Osteoblast (primary cell): Measurements from ENCODE around the gene FRMD4B. TPM values are rescaled to one million over a fixed set of nuclear protein-coding genes. Genes with fewer than 3 reads are reported as not detected.

Experiments
- DNase-seq: peaks from one replicate; pipeline ENCODE4 v3.0.0; 2011; ENCODE audit warnings: low spot score, mixed read lengths; ENCODE audit not compliant: insufficient read length; ENCODE audit errors: missing footprints
- H2AFZ ChIP-seq: 2 replicates; pipeline ENCODE4 v1.6.0; 2011; ENCODE audit warnings: mild to moderate bottlenecking, low read length
- H3K27ac ChIP-seq: 2 replicates; pipeline ENCODE4 v1.5.1; 2011; ENCODE audit warnings: mild to moderate bottlenecking, low read depth, low read length, moderate library complexity
- H3K27me3 ChIP-seq: 2 replicates; pipeline ENCODE4 v1.6.0; 2012; ENCODE audit warnings: mild to moderate bottlenecking, control low read depth, inconsistent platforms, low read length, moderate library complexity; ENCODE audit not compliant: insufficient read depth
- H3K36me3 ChIP-seq: 2 replicates; pipeline ENCODE4 v1.5.1; 2011; ENCODE audit warnings: mild to moderate bottlenecking, low read length, control low read depth, moderate library complexity; ENCODE audit not compliant: insufficient read depth
- H3K4me1 ChIP-seq: 2 replicates; pipeline ENCODE4 v1.5.1; 2011; ENCODE audit warnings: mild to moderate bottlenecking, low read length, control low read depth, moderate library complexity; ENCODE audit not compliant: insufficient read depth
- H3K4me2 ChIP-seq: 2 replicates; pipeline ENCODE4 v1.6.0; 2011; ENCODE audit warnings: mild to moderate bottlenecking, low read length; ENCODE audit not compliant: insufficient read depth
- H3K4me3 ChIP-seq: fragments of 200-600 bp; sonication (generic); 3 replicates; pipeline ENCODE4 v1.5.1; 2012; ENCODE audit warnings: mild to moderate bottlenecking, low read length, inconsistent platforms; ENCODE audit not compliant: insufficient read depth
- H3K79me2 ChIP-seq: 2 replicates; pipeline ENCODE4 v1.6.0; 2012; ENCODE audit warnings: mild to moderate bottlenecking, low read length, control low read depth, inconsistent platforms; ENCODE audit not compliant: insufficient read depth
- H3K9me3 ChIP-seq: 2 replicates; pipeline ENCODE4 v1.5.1; 2011; ENCODE audit warnings: low read depth, low read length, control low read depth
- H4K20me1 ChIP-seq: 2 replicates; pipeline ENCODE4 v1.6.0; 2012; ENCODE audit warnings: mild to moderate bottlenecking, low read length, control low read depth; ENCODE audit not compliant: insufficient read depth
- total RNA-seq: library from RNA; depleted of rRNA; stranded (reverse); fragments of >200 nt; gene quantifications from 2 replicates; pipeline ENCODE4 v1.2.3, GENCODE V29; 2012
- TF ChIP-seq, protein P1 (sequence below): IDR thresholded peaks from 2 replicates; pipeline ENCODE4 v1.5.1; 2011; ENCODE audit warnings: mild to moderate bottlenecking, low read depth, low read length, moderate library complexity; ENCODE audit errors: extremely low read depth

FRMD4B gene
- total RNA-seq, 1 donor: 0.72 TPM

DNA sequence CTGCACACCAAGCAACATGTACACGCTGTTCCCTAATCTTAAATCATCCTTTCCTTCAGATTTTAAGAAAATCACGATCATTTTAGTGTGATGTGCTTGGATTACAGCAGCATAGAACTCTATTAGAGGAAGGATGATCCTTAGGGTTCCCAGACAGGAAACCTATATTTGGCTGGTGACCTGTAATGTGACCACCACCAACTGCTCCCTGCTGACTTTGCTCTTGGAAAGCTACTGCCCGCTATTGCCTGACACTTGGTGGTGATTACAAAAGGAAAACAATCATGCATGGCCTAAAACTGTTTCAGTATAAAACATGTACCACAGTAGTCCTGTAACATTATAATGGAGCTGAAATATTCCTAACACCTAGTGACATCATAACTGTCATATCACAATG, 236.3 kb downstream of the FRMD4B start:
- Histone ChIP-seq H3K4me3 (no peak overlapping the region), H3K9me3 (no peaks in the 10 kb centered on the region), H3K4me1 (no peaks in the 10 kb centered on the region), H3K27ac (no peak overlapping the region), H3K36me3 (no peaks in the 10 kb centered on the region), H3K27me3 (peaks cover 10% of the 10 kb centered on the region), H3K4me2 (no peak overlapping the region), H3K79me2 (no peaks in the 10 kb centered on the region), H4K20me1 (no peaks in the 10 kb centered on the region), H2AFZ (no peak overlapping the region)
- DNase-seq: no peak
- TF ChIP-seq, protein P1, sequence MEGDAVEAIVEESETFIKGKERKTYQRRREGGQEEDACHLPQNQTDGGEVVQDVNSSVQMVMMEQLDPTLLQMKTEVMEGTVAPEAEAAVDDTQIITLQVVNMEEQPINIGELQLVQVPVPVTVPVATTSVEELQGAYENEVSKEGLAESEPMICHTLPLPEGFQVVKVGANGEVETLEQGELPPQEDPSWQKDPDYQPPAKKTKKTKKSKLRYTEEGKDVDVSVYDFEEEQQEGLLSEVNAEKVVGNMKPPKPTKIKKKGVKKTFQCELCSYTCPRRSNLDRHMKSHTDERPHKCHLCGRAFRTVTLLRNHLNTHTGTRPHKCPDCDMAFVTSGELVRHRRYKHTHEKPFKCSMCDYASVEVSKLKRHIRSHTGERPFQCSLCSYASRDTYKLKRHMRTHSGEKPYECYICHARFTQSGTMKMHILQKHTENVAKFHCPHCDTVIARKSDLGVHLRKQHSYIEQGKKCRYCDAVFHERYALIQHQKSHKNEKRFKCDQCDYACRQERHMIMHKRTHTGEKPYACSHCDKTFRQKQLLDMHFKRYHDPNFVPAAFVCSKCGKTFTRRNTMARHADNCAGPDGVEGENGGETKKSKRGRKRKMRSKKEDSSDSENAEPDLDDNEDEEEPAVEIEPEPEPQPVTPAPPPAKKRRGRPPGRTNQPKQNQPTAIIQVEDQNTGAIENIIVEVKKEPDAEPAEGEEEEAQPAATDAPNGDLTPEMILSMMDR: no peak

DNA sequence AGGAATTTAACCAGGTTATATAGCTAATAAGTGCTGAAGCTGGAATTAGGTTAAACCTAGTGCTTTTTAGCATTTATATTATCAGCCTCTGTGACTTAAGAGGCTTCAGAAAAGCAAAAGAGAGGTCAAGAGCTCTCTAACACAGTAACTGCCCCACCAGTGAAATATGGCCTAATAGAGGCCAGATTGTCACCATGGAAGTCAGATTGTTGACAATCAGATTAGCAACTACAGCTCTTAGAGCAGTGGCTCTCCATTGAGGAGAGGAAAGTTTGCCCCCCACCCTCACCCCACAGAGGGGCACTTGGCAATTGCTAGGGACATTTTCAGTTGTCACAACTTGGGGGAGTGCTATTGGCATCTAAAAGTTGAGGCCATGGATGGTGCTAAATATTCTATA, 240.2 kb downstream of the FRMD4B start:
- H3K79me2 ChIP-seq: no peaks in the 10 kb centered on the region
- no peaks in the 10 kb centered on the region for H3K4me1 ChIP-seq
- H3K4me3 ChIP-seq: no peak overlapping the region
- no peak overlapping the region for H2AFZ ChIP-seq
- TF ChIP-seq, protein P1: no peak
- no peak overlapping the region for H3K27ac ChIP-seq
- no peak for DNase-seq
- H3K4me2 ChIP-seq: no peak overlapping the region
- H3K9me3 ChIP-seq: no peaks in the 10 kb centered on the region
- H3K27me3 ChIP-seq: peaks cover 10% of the 10 kb centered on the region
- H3K36me3 ChIP-seq: no peaks in the 10 kb centered on the region
- H4K20me1 ChIP-seq: no peaks in the 10 kb centered on the region

DNA sequence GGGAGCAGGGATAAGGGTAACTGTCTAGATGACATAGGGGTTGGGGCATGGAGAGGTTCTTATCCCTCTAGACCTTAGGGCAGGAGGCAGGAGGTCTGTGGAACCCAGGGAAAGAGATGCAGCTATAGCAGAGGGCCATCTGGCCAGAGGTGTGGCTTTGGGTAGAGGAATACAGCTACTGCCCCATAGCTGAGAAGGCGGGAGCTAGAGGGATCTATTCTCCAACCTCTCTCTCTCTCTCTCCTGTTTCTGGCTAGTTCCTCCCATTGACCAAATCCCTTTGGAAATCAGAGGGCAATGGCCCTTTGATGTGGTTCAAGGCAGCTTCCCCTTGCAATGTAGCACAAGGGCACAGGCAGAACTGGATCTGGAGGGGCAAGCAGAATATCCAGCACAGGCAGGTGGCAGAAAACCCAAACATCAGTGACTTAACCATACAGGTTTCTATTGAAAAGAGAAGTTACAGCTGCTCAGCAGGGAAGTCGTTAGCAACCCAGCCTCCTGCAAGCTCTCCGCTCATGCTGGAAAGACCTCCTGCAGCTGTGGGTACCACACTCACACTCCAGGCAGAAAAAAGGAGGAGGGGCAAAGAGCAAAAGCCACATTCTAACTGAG, 241.2 kb downstream of the FRMD4B start:
- no peak for DNase-seq
- Histone ChIP-seq H4K20me1 (no peaks in the 10 kb centered on the region), H3K4me3 (no peak overlapping the region), H3K27me3 (peaks cover 13% of the 10 kb centered on the region), H3K4me1 (no peaks in the 10 kb centered on the region), H3K36me3 (no peaks in the 10 kb centered on the region), H3K27ac (no peak overlapping the region), H3K79me2 (no peaks in the 10 kb centered on the region), H2AFZ (no peak overlapping the region), H3K4me2 (no peak overlapping the region), H3K9me3 (no peaks in the 10 kb centered on the region)
- TF ChIP-seq, protein P1: no peak

DNA sequence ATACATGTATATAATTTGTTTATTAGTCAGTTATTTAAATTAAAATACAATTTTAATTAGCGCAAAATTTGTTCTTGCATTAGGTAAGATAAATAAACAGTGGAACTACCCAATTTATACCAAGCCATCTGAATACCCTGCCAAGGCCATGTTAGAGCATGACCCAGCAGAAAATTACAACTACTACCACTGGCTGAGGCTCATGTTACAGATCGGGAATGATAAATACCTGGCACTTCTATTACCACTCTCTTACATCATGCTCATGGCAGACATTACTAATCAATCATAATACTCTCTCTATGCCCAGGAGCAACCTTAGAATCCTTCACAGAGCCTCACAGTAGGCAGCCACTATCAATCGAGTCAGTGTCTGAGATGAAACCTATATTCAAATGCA, 242.3 kb downstream of the FRMD4B start:
- Histone ChIP-seq H3K9me3 (no peaks in the 10 kb centered on the region), H3K27me3 (peaks cover 16% of the 10 kb centered on the region), H3K36me3 (no peaks in the 10 kb centered on the region), H3K4me3 (no peak overlapping the region), H3K4me2 (no peak overlapping the region), H2AFZ (no peak overlapping the region), H3K27ac (no peak overlapping the region), H4K20me1 (no peaks in the 10 kb centered on the region), H3K4me1 (no peaks in the 10 kb centered on the region), H3K79me2 (no peaks in the 10 kb centered on the region)
- TF ChIP-seq, protein P1: no peak
- no peak for DNase-seq
